Karpas-422 (cell line): ENCODE data around the gene PRTFDC1. TPM values are rescaled to one million over a fixed set of nuclear protein-coding genes. Genes with fewer than 3 reads are reported as not detected.

Experiments used
- DNase-seq: peaks from one replicate; pipeline ENCODE4 v3.0.0-alpha.2; 2015
- H2AFZ ChIP-seq: fragments of 200-600 bp; sonication (generic); 2 replicates; pipeline ENCODE4 v1.6.1; 2014; ENCODE audit warnings: antibody characterized with exemption, low read length, mixed read lengths
- H3K27ac ChIP-seq: fragments of 200-600 bp; sonication (generic); 2 replicates; pipeline ENCODE4 v1.5.1; 2014; ENCODE audit warnings: mild to moderate bottlenecking, low read length, moderate library complexity
- H3K27me3 ChIP-seq: fragments of 200-600 bp; sonication (generic); 2 replicates; pipeline ENCODE4 v1.6.1; 2014; ENCODE audit warnings: low read length, mixed read lengths
- H3K36me3 ChIP-seq: fragments of 200-600 bp; sonication (generic); 2 replicates; pipeline ENCODE4 v1.6.1; 2014; ENCODE audit warnings: low read length, mixed read lengths; ENCODE audit not compliant: insufficient read depth
- H3K4me1 ChIP-seq: fragments of 200-600 bp; sonication (generic); 2 replicates; pipeline ENCODE4 v1.6.1; 2014; ENCODE audit warnings: mild to moderate bottlenecking, low read length, mixed read lengths
- H3K4me2 ChIP-seq: fragments of 200-600 bp; sonication (generic); 2 replicates; pipeline ENCODE4 v1.6.1; 2014; ENCODE audit warnings: low read length, low read depth, mild to moderate bottlenecking; ENCODE audit not compliant: poor library complexity, severe bottlenecking
- H3K4me3 ChIP-seq: fragments of 200-600 bp; sonication (generic); 2 replicates; pipeline ENCODE4 v1.5.1; 2014; ENCODE audit warnings: mild to moderate bottlenecking, antibody characterized with exemption, low read length, mixed read lengths
- H3K79me2 ChIP-seq: fragments of 200-600 bp; sonication (generic); 2 replicates; pipeline ENCODE4 v1.6.1; 2014; ENCODE audit warnings: mild to moderate bottlenecking, low read length, mixed read lengths
- H3K9ac ChIP-seq: fragments of 200-600 bp; sonication (generic); 2 replicates; pipeline ENCODE4 v1.6.0; 2014; ENCODE audit warnings: low read length
- H3K9me2 ChIP-seq: fragments of 200-600 bp; sonication (generic), shearing (Covaris generic); replicated peaks from 2 replicates; pipeline ENCODE4 v1.6.0; 2014; ENCODE audit warnings: mild to moderate bottlenecking, low read length, moderate library complexity; ENCODE audit not compliant: insufficient read depth
- H3K9me3 ChIP-seq: fragments of 300-700, 200-600 bp; sonication (generic); 2 replicates; pipeline ENCODE4 v1.6.1; 2014; ENCODE audit warnings: low read length, mixed read lengths
- H4K20me1 ChIP-seq: fragments of 200-600 bp; sonication (generic); 2 replicates; pipeline ENCODE4 v1.6.1; 2014; ENCODE audit warnings: mild to moderate bottlenecking, antibody characterized with exemption, low read length, low read depth; ENCODE audit not compliant: insufficient read depth
- total RNA-seq: library from RNA; depleted of rRNA; stranded (reverse); fragments of >200 nt; shearing (Covaris generic); gene quantifications from 2 replicates; pipeline ENCODE4 v1.2.3, GENCODE V29; 2014; ENCODE audit warnings: low replicate concordance

The PRTFDC1 gene
- total RNA-seq, 1 experiment from 2014 or later: not detected

GRCh38 chr10:24988831-24989640, 36.6 kb upstream of the PRTFDC1 start:
- Histone ChIP-seq H3K27ac (no peak overlapping the region), H3K4me1 (no peaks in the 10 kb centered on the region), H3K9ac (no peak overlapping the region), H3K27me3 (no peaks in the 10 kb centered on the region), H3K4me3 (no peak overlapping the region), H3K79me2 (no peaks in the 10 kb centered on the region), H3K9me2 (no peaks in the 10 kb centered on the region), H4K20me1 (no peaks in the 10 kb centered on the region), H3K36me3 (no peaks in the 10 kb centered on the region), H2AFZ (no peak overlapping the region), H3K4me2 (no peak overlapping the region), H3K9me3 (peaks cover 4% of the 10 kb centered on the region; the same call in 1 of the 2 replicates)
- no peak for DNase-seq

GRCh38 chr10:24984906-24985305, 32.5 kb upstream of the PRTFDC1 start:
- Histone ChIP-seq H2AFZ (no peak overlapping the region), H3K9me3 (peaks cover 14% of the 10 kb centered on the region), H3K9me2 (no peaks in the 10 kb centered on the region), H3K36me3 (no peaks in the 10 kb centered on the region), H4K20me1 (no peaks in the 10 kb centered on the region), H3K27ac (no peak overlapping the region), H3K4me2 (no peak overlapping the region), H3K27me3 (no peaks in the 10 kb centered on the region), H3K9ac (no peak overlapping the region), H3K4me3 (no peak overlapping the region), H3K79me2 (no peaks in the 10 kb centered on the region), H3K4me1 (no peaks in the 10 kb centered on the region)
- DNase-seq: no peak

- no peak overlapping the region for H3K27ac ChIP-seq
- DNase-seq: no peak
- no peaks in the 10 kb centered on the region for H3K27me3 ChIP-seq
- no peaks in the 10 kb centered on the region for H3K79me2 ChIP-seq
- no peak overlapping the region for H2AFZ ChIP-seq
- H3K9me3 ChIP-seq: peaks cover 14% of the 10 kb centered on the region
- no peaks in the 10 kb centered on the region for H3K9me2 ChIP-seq
- no peak overlapping the region for H3K4me3 ChIP-seq
- no peaks in the 10 kb centered on the region for H4K20me1 ChIP-seq
- no peak overlapping the region for H3K4me2 ChIP-seq
- no peak overlapping the region for H3K9ac ChIP-seq
- no peaks in the 10 kb centered on the region for H3K4me1 ChIP-seq
- no peaks in the 10 kb centered on the region for H3K36me3 ChIP-seq
Observed at GRCh38 chr10:24983946-24984345, 31.5 kb upstream of the PRTFDC1 start.

DNA sequence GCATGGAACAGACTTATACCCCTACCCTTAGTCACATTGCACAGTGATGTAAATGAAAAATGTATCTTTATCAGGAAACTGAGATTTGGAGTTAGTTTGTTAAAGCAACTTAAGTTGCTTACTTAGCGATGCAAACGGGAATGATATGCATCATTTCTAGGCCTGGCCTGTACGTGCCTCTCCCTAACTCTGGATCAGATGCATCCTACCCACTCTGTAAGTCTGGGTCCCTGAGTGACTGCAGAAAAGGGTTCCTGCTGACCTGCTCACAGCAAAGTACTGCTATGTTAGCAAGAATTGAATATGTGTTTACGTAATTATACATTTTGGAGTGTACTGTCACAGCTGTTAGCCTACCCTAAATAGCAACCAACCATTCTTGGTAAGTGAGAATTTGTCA, 30.7 kb upstream of the PRTFDC1 start:
- DNase-seq: no peak
- no peaks in the 10 kb centered on the region for H4K20me1 ChIP-seq
- no peaks in the 10 kb centered on the region for H3K4me1 ChIP-seq

DNA sequence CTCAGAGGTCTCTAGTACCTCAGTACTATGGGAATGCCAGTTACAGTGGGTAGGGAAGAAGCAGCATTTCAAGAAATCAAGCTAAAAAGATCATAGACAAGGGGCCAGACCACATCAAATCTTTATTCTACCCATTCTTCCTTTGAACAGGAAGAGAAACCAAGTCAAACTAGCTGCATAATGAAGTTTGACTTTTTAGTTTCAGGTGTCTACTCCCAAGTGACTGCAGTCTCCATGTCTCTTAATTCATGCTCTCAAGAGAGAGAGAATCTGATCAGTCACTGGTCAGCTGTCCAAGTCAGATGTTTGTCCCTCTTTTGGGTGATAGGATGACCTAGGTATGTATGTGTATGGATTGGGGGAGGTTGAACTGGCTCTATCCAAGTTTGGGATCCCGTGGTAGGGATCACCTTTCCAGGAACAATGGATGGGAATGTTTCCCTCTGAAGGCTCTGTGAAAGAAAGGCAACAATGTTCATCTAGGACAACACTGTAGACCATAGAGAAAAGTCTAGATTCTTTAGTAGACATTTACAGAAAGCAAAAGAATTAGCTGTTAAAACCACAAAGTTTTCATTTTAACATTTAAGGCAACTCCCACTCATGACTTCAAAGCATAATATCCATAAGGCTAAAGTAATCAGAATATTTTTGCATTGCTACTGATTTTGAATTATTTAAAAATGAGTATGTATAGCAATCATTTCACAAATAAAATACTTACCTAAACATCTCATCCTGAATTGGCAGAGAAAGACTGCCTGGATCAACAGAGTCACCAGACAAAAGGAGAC, 30.1 kb upstream of the PRTFDC1 start:
- Histone ChIP-seq H3K79me2 (no peaks in the 10 kb centered on the region), H3K4me1 (no peaks in the 10 kb centered on the region), H3K36me3 (no peaks in the 10 kb centered on the region), H3K27me3 (no peaks in the 10 kb centered on the region), H3K9ac (no peak overlapping the region), H3K4me2 (no peak overlapping the region), H3K9me3 (peaks cover 14% of the 10 kb centered on the region), H3K4me3 (no peak overlapping the region), H4K20me1 (no peaks in the 10 kb centered on the region), H3K9me2 (no peaks in the 10 kb centered on the region), H3K27ac (no peak overlapping the region), H2AFZ (no peak overlapping the region)
- no peak for DNase-seq

More for the DNA sequence above, 30.7 kb upstream of the PRTFDC1 start:
- no peak overlapping the region for H3K27ac ChIP-seq
- H3K9me3 ChIP-seq: peaks cover 14% of the 10 kb centered on the region
- H3K27me3 ChIP-seq: no peaks in the 10 kb centered on the region
- no peaks in the 10 kb centered on the region for H3K36me3 ChIP-seq
- H3K4me3 ChIP-seq: no peak overlapping the region
- H3K9me2 ChIP-seq: no peaks in the 10 kb centered on the region
- H3K4me2 ChIP-seq: no peak overlapping the region
- H3K9ac ChIP-seq: no peak overlapping the region
- H3K79me2 ChIP-seq: no peaks in the 10 kb centered on the region
- H2AFZ ChIP-seq: no peak overlapping the region

- H3K4me3 ChIP-seq: no peak overlapping the region
- no peaks in the 10 kb centered on the region for H3K36me3 ChIP-seq
- no peak overlapping the region for H2AFZ ChIP-seq
- H3K27me3 ChIP-seq: no peaks in the 10 kb centered on the region
- H4K20me1 ChIP-seq: no peaks in the 10 kb centered on the region
- no peaks in the 10 kb centered on the region for H3K9me2 ChIP-seq
- H3K9me3 ChIP-seq: peaks cover 14% of the 10 kb centered on the region
- H3K4me2 ChIP-seq: no peak overlapping the region
- DNase-seq: no peak
- no peak overlapping the region for H3K9ac ChIP-seq
- no peaks in the 10 kb centered on the region for H3K4me1 ChIP-seq
- H3K79me2 ChIP-seq: no peaks in the 10 kb centered on the region
- no peak overlapping the region for H3K27ac ChIP-seq
Observed at GRCh38 chr10:24981161-24981710, 28.8 kb upstream of the PRTFDC1 start.

DNA sequence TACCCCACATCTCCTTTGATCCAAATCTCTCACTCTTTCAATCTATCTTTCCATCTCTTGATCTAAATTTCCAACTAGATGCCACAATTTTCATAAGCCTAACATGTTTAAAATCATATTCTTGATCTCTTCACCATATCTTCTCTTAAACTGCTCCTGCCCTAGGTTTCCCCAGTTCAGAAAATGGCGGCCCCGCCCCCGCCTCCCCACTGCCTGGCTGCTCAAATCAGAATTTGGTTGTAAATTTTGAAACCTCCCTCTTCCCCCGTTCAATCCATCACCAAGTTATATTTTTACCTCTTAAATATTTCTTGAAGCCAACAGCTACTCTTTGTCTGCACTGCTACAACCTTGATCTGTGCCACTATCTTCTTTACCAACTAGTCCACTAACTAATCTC, 27.3 kb upstream of the PRTFDC1 start:
- Histone ChIP-seq H4K20me1 (no peaks in the 10 kb centered on the region), H3K36me3 (no peaks in the 10 kb centered on the region), H3K4me3 (no peak overlapping the region), H3K9me2 (no peaks in the 10 kb centered on the region), H2AFZ (no peak overlapping the region), H3K79me2 (no peaks in the 10 kb centered on the region), H3K27ac (no peak overlapping the region), H3K27me3 (no peaks in the 10 kb centered on the region), H3K4me2 (no peak overlapping the region), H3K9me3 (peaks cover 11% of the 10 kb centered on the region), H3K4me1 (no peaks in the 10 kb centered on the region), H3K9ac (no peak overlapping the region)
- DNase-seq: no peak

DNA sequence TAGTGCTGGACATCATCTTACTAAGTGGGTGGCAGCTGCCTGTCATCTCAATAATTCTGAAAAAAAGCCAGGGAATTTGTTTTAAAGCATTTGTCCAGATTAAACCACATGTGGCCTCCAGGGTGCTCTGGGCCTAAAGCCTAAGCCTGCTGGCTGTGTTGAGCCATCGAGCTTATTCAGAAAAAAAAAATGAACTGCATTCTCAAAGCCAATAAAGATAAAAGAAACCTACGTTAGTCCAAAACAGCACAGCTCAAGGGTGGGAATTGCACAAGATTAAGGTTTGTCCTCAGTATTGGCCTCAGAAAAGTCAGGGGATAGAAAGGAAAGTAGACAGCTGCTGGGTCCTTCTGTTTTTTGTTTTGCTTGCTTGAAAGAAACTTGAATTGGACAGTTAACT, 22.6 kb upstream of the PRTFDC1 start:
- no peak overlapping the region for H3K27ac ChIP-seq
- no peak for DNase-seq
- no peaks in the 10 kb centered on the region for H3K4me1 ChIP-seq
- H3K4me3 ChIP-seq: no peak overlapping the region
- no peaks in the 10 kb centered on the region for H3K9me2 ChIP-seq
- no peaks in the 10 kb centered on the region for H4K20me1 ChIP-seq
- no peak overlapping the region for H2AFZ ChIP-seq
- H3K27me3 ChIP-seq: no peaks in the 10 kb centered on the region
- H3K36me3 ChIP-seq: no peaks in the 10 kb centered on the region
- H3K4me2 ChIP-seq: no peak overlapping the region
- H3K79me2 ChIP-seq: no peaks in the 10 kb centered on the region
- H3K9me3 ChIP-seq: peaks cover 5% of the 10 kb centered on the region; the same call in 1 of the 2 replicates
- H3K9ac ChIP-seq: no peak overlapping the region
